IPS-18c (cell line): Measurements from ENCODE around the gene PRR27.
"Not testable (repeated sequence)": the region's sequence is repeated elsewhere in the genome, so short reads cannot be mapped to it uniquely, and the experiment has no call there.

Experiments used
- H3K4me3 ChIP-seq: 2 replicates; pipeline ENCODE4 v1.7.0; 2013; ENCODE audit warnings: low read depth, mild to moderate bottlenecking, low read length, moderate library complexity; ENCODE audit not compliant: insufficient read depth
- H3K9me3 ChIP-seq: one replicate; pipeline ENCODE4 v1.6.1; 2013; ENCODE audit warnings: mild to moderate bottlenecking, low read length, moderate library complexity; ENCODE audit not compliant: control insufficient read depth, insufficient read depth

Gene PRR27

GRCh38 chr4:70190579-70190978 lies 36.5 kb downstream of the PRR27 start:
- H3K4me3 ChIP-seq = no peak overlapping the region
- H3K9me3 ChIP-seq = no peaks in the 10 kb centered on the region

GRCh38 chr4:70191647-70192046 lies 37.6 kb downstream of the PRR27 start:
- no peaks in the 10 kb centered on the region for H3K9me3 ChIP-seq

GRCh38 chr4:70192895-70193294 lies 38.9 kb downstream of the PRR27 start:
- no peak overlapping the region for H3K4me3 ChIP-seq
- no peaks in the 10 kb centered on the region for H3K9me3 ChIP-seq

More at GRCh38 chr4:70191647-70192046, 37.6 kb downstream of the PRR27 start:
- H3K4me3 ChIP-seq = no peak overlapping the region

DNA sequence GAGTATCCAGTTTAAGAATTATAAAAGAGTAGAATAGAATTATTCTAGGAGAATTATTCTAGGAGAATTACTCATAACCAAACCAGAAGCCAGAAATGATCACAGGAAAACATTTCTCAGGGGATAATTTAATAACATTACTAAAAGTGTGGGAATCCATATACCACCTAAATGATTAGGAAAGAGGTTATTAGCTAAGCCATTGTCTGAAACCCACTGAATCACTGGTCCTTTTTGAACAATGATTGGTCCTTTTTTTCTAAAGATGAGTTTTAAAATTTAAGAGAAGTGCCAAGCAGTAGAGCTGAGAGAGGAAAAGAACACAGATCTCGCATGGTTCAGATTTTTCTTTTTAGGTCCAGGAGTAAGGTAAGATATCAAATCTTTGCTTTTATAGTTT lies 41.4 kb downstream of the PRR27 start, which contains the start of gene ODAM:
Gene ODAM (plus strand): TSS at position 301 of the 400 bp plus-strand sequence. CDS start 819 bp downstream, outside the sequence.
- Histone ChIP-seq H3K9me3 (no peaks in the 10 kb centered on the region), H3K4me3 (no peak within 1 kb of the TSS)

DNA sequence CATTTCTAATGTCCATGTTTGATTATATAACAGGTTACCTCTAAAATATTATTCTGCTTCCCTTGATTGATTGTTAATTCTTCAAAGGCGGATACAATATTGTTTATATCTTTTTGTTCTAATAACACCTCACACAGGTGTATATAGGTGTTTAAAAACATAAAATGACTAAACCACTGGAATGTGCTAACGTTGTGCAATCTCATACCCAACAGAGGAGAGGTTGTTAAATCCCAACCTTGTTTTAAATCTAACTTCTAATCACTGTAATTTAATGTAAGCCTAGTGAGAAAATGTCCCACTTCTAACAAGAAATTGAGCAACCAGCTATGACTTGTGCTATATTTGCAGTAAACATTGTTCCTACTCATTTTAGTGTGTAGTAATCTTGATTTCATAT lies 42.8 kb downstream of the PRR27 start:
- no peaks in the 10 kb centered on the region for H3K9me3 ChIP-seq
- no peak overlapping the region for H3K4me3 ChIP-seq

DNA sequence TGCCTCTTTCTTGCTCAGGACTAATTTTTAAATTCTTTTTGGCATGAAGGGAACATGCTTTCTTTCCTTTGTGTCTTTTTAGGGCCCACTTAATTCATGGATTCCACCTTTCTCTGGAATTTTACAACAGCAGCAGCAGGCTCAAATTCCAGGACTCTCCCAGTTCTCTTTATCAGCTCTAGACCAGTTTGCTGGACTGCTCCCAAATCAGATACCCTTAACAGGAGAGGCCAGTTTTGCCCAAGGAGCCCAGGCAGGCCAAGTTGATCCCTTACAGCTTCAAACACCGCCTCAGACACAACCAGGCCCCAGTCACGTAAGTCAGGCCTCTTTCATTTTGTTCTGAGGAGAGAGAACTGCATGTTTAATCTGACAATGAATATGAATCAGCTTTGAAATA lies 43.8 kb downstream of the PRR27 start:
- Histone ChIP-seq H3K4me3 (no peak overlapping the region), H3K9me3 (no peaks in the 10 kb centered on the region)

DNA sequence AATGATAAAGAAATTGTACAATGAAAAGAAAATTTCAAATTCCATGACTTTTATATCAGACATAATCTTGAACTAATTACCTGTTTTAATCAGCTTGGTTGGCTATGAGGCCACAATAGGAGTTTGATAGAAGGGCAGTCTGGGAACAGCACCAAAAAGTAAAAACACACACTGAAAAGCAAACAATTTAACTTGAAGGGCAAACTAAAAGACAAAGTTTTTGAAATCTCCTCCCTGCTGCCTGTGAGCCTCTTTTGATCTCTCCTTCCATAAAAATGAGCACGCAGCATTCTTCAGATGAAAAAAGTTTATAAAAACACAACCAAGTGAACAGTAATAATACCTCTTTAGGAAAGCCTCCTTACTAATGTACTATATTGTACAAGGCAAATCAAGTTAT lies 49.6 kb downstream of the PRR27 start:
- Histone ChIP-seq H3K4me3 (no peak overlapping the region), H3K9me3 (no peaks in the 10 kb centered on the region)

DNA sequence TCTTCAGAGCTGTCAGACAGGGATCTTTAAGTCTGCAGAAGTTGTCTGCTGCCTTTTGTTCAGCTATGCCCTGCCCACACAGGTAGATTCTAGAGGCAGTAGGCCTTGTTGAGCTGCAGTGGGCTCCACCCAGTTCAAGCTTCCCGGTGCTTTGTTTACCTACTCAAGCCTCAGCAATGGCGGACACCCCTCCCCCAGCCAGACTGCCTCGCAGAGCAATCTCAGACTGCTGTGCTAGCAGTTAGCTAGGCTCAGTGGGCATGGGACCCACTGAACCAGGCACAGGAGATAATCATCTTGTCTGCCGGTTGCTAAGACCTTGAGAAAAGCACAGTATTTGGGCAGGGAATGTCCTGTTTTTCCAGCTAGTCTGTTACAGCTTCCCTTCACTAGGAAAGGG lies 58.7 kb downstream of the PRR27 start:
- not testable (repeated sequence) for H3K9me3 ChIP-seq, H3K4me3 ChIP-seq
